Stimulated activated naive CD8-positive, alpha-beta T cell treated with anti-CD3 and anti-CD28 coated beads, Interleukin-15, amount 100 ng/mL, for 72 hours (primary cell): ENCODE results near the gene FSTL3.

Experiments
- ATAC-seq: fragments of 150-1000 bp; cut with Tn5 transposase; 2 replicates; pipeline ENCODE4 v1.10.0; 2021; ENCODE audit warnings: mild to moderate bottlenecking, moderate library complexity
- DNase-seq, 2 donors: peaks; one replicate each; pipeline ENCODE4 v3.0.0; 2021 to 2022
- H3K27ac Mint-ChIP-seq, 2 donors: one replicate each; pipeline ENCODE4 v1.8.0; 2022; ENCODE audit warnings: mild to moderate bottlenecking in 2 of 2, mixed read lengths in 2 of 2, moderate library complexity in 2 of 2
- H3K27me3 Mint-ChIP-seq: one replicate; pipeline ENCODE4 v1.8.0; 2022; ENCODE audit warnings: mixed read lengths
- H3K4me1 Mint-ChIP-seq: one replicate; pipeline ENCODE4 v1.8.0; 2022; ENCODE audit warnings: mild to moderate bottlenecking, mixed read lengths
- H3K4me3 Mint-ChIP-seq, 2 donors: one replicate each; pipeline ENCODE4 v1.8.0; 2022; ENCODE audit warnings: mild to moderate bottlenecking in 2 of 2, mixed read lengths in 2 of 2, moderate library complexity in 1 of 2
- H3K9me3 Mint-ChIP-seq, 2 donors: one replicate each; pipeline ENCODE4 v1.8.0; 2022; ENCODE audit warnings: mixed read lengths in 2 of 2

FSTL3 gene

DNA sequence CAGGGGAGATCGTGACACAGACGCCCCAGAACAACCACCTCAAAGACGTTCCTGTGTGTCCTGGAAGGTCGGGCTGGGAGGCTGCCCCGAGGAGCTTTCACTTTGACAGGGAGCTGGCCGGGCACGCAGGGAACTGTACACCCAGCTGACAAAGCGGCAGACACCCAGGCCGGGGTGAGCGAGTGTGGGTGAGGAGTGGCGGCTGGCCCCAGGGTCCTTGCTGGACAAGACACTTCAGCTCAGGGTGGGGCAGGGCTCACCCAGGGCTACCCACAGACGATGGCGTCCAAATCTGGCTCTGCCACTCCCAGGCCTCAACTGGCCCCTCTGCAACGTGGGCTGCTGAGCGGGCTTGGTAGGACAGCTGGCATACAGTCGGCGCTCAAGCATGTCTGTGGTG lies 34.5 kb upstream of the FSTL3 start:
- Mint-ChIP-seq H3K9me3 (no peaks in the 10 kb centered on the region), H3K27me3 (no peaks in the 10 kb centered on the region), H3K4me3 (no peak overlapping the region), H3K27ac (no peak overlapping the region), H3K4me1 (peaks cover 23% of the 10 kb centered on the region)
- no peak for ATAC-seq
- no peak for DNase-seq

DNA sequence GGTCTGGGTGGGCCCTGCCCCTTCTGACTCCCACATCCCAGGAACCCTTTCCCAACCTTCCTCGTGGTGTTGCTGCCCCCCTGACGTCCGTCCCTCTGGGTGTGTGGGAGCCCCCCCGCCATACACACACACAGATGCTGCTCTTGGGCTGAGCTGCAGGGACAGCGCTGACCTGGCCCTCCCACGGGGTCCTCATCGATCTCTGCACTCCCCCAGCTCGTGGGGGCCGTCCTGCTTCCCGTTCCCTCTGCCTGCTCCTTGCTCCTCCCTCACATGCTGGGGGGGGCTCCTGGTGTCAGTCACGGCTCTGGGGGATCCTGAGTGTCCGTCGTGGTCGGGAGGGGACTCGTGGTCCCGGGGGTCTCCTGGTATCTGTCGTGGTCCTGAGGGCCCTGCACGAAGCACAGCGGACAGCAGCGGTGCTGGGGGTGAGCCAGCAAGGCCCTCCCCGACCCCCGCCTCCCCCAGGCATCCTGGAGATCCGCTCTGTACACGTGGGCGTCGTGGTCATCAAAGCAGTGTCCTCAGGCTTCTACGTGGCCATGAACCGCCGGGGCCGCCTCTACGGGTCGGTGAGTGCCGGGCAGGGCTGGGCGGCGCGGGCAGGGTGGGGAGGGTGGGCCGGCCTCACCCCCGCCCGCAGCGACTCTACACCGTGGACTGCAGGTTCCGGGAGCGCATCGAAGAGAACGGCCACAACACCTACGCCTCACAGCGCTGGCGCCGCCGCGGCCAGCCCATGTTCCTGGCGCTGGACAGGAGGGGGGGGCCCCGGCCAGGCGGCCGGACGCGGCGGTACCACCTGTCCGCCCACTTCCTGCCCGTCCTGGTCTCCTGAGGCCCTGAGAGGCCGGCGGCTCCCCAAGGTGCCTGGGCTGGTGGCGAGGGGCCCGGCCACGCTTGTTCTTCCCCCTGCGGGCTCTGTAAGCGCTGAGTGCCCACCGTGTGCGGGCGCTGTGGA lies 33.1 kb upstream of the FSTL3 start:
- ATAC-seq (no peak), DNase-seq (no peak)
- no peaks in the 10 kb centered on the region for H3K9me3 Mint-ChIP-seq
- H3K4me3 Mint-ChIP-seq = no peak overlapping the region
- H3K4me1 Mint-ChIP-seq = peaks cover 15% of the 10 kb centered on the region
- H3K27me3 Mint-ChIP-seq = no peaks in the 10 kb centered on the region
- peak overlapping the region in 1 of 2 donors; percentile 29 for H3K27ac Mint-ChIP-seq

DNA sequence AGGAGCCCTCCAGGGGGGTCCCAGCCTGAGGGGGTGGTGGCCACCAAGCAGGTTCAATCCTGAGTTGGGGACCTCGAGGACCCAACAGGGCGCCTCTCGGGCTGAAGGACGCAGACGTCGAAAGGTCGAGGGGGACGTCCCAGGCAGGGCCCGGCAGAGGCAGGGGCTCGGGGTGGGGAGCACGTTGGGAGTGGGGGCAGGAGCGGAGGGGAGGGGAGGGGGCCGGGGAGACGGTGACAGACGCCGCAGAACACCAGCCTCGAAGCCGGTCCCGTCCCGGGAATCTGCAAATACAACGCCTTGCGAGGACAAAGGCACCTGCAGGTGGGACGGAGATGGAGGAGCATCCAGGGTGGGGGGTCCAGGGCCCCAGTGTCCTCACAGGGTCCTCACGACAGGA lies 32.5 kb upstream of the FSTL3 start:
- ATAC-seq (no peak), DNase-seq (no peak)
- Mint-ChIP-seq H3K27ac (no peak overlapping the region), H3K4me3 (no peak overlapping the region), H3K4me1 (peaks cover 10% of the 10 kb centered on the region), H3K27me3 (no peaks in the 10 kb centered on the region), H3K9me3 (no peaks in the 10 kb centered on the region)

DNA sequence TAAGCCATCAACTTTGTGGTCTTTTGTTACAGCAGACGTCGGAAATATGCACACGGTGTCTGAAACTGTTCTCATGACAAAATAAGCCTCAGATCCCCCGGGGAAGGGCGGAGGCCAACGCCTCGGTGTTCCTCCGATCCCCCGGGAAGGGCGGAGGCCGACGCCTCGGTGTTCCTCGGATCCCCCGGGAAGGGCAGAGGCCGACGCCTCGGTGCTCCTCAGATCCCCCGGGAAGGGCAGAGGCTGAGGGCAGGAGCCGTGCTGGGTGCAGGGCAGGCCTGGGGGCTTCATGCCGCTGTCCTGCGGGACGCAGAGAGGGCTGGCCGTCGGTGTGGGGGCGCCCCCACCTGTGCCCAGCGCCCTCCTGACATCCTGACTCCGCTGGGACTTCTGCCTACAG lies 31.8 kb upstream of the FSTL3 start:
- ATAC-seq = no peak
- Mint-ChIP-seq H3K27me3 (no peaks in the 10 kb centered on the region), H3K9me3 (no peaks in the 10 kb centered on the region), H3K4me1 (peaks cover 3% of the 10 kb centered on the region), H3K27ac (no peak overlapping the region), H3K4me3 (no peak overlapping the region)
- no peak for DNase-seq

DNA sequence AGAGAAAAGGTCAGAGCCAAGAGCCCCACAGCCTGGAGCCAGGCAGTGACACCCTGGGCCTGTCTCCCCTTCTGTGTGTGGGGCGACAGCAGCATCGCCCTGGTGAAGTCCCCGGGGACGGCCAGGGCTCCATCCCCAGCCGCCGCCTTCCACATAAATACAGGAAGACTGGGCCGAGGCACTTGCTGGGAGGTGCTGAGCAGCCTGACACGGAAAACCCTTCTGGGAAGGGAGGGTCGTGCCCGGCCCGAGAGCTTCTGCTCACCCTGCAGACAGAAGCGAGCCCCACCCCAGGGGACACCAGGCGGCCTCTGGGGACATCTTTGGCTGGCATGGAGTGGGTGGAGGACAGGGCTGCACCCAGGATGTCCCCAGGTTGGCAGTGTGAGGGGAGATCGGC lies 31.4 kb upstream of the FSTL3 start:
- no peaks in the 10 kb centered on the region for H3K27me3 Mint-ChIP-seq
- no peaks in the 10 kb centered on the region for H3K9me3 Mint-ChIP-seq
- no peak overlapping the region for H3K27ac Mint-ChIP-seq
- no peak overlapping the region for H3K4me3 Mint-ChIP-seq
- no peak for ATAC-seq
- no peaks in the 10 kb centered on the region for H3K4me1 Mint-ChIP-seq
- DNase-seq = no peak

DNA sequence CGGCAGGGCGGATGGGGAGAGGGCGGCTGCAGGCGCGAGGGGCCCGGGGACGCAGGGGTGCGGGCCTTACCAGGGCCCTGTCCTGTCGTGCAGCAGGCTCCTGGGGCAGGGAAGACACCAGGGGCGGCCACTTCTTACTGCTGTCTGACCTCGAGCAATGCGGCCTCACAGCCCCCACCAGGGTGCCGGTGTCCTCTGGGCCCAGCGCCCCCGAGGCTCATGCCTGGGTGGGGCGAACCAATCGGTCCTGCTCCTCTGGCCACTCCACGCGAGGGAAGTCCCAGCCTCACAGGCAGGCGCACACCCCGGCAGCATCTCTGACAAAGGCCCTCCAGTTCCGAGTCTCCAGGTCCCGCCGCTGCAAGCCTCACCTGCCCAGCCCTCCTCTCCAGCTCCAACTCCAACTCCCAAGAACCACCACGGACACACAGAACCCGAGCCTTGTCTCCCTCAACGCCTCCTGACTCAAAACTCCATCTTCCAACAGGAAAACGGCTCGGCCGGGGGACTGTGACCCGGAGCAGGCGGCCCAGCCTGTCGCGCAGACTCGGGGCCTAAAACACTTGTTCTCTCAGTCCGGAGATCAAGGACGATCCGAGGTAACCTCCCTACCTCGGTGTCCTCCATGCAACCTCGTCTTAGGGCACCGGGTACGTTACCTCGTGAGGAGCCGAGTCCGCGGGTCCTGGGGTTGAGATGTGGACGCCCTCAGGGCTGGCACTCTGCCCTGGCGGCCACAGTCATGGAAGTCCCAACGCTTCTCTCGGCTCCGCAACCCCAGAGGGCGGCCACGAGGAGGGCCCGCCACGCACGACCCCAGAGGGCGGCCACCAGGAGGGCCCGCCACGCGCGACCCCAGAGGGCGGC lies 30.0 kb upstream of the FSTL3 start:
- H3K9me3 Mint-ChIP-seq = no peaks in the 10 kb centered on the region
- no peak overlapping the region for H3K4me3 Mint-ChIP-seq
- peak; percentile 27 for ATAC-seq
- DNase-seq = no peak
- H3K27ac Mint-ChIP-seq = peak overlapping the region in 1 of 2 donors; percentile 27
- H3K4me1 Mint-ChIP-seq = no peaks in the 10 kb centered on the region
- H3K27me3 Mint-ChIP-seq = no peaks in the 10 kb centered on the region

DNA sequence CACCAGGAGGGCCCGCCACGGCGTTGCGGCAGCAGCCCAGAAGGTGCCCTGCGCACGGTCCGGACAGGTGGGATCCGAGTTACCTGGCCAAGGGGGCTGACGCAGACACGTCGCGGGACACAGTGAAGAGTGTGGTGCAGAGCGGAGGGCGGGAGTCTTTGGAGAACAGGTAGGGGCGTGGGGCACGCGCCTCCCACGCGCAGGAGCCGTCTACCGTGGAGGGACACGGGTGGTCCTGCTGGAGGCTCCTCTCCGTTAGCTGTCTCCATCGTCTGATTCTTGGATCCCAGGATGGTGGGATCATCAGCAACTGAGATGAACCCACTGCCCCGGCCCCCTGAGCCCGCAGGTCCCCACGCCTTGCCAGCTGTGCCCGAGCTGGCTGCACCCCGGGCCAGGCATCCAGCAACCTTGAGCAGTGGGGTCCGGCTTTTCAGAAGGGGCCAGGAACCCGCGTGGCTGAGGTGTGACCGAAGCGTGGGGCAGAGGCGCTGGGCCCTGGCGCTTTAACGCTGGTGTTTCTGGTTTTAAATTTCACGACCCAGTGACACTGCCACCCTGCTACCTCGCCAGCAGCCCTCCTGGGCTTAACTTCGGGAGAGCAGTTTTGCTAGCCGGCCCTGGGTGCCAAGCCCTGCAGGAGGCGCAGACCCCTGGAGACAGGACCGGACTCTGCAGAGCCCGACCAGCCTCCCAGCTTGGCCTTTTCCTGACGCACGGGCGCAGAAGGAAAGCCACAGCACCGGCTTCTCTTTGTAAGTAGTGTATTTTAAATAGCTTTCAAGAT lies 29.2 kb upstream of the FSTL3 start:
- H3K4me1 Mint-ChIP-seq = no peaks in the 10 kb centered on the region
- no peaks in the 10 kb centered on the region for H3K27me3 Mint-ChIP-seq
- H3K4me3 Mint-ChIP-seq = no peak overlapping the region
- ATAC-seq (peak; percentile 10), DNase-seq (no peak)
- no peak overlapping the region for H3K27ac Mint-ChIP-seq
- no peaks in the 10 kb centered on the region for H3K9me3 Mint-ChIP-seq

DNA sequence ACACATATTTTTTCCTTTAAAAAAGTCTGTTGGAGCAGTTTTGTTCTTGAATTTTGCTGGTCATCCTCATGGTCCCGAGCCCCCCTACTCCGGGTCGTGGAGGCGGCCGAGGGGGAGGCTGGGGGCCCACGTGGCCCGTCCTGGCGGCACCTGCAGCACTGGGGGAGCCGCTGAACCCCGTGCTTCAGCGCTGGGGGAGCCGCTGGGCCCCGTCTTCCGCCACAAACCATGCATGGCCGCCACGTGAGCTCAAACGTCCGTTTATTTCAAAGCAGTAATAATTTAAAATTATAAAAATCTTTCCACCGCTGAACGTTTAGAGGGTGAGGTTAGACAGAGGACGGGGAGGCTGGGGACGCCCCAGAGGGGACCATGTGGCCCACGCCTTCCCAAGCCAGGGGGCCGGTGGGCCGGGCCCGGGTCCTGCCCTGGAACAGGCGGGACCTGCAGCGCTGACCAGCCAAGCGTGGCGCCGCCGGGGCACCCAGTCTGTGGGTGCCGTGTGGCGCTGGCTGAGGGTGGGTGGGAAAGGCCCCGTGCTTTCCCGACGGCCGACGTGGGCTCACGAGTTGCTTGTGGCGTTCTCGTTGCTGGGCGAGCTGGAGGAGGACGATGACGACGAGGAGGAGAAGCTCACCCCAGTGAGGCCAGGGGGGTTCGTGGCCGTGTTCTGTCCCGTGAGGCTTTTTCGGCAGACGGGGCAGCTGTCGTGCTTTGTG lies 28.5 kb upstream of the FSTL3 start:
- no peaks in the 10 kb centered on the region for H3K27me3 Mint-ChIP-seq
- H3K9me3 Mint-ChIP-seq = no peaks in the 10 kb centered on the region
- no peaks in the 10 kb centered on the region for H3K4me1 Mint-ChIP-seq
- DNase-seq = no peak
- H3K4me3 Mint-ChIP-seq = no peak overlapping the region
- ATAC-seq = no peak
- H3K27ac Mint-ChIP-seq = no peak overlapping the region

DNA sequence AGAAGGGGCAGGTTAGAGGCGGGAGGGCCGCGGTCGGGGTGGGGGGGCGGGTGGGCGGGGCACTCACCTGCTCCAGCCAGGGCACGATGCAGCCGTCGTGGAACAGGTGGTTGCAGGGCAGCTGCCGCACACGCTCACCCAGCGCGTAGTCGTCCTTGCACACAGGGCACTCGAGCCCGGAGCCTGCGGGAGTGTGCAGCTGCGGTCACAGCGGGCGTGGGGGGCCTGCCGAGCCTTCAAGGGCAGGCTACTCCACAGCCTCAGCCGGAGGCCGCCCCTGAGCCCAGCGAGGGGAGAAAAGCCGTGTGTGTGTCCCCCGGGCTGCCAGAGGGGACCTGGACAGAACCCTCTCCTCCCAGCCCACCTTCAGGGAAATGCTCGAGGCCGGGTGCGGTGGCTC lies 27.9 kb upstream of the FSTL3 start:
- DNase-seq (no peak), ATAC-seq (no peak)
- no peaks in the 10 kb centered on the region for H3K9me3 Mint-ChIP-seq
- H3K4me1 Mint-ChIP-seq = no peaks in the 10 kb centered on the region
- no peak overlapping the region for H3K27ac Mint-ChIP-seq
- no peak overlapping the region for H3K4me3 Mint-ChIP-seq
- H3K27me3 Mint-ChIP-seq = no peaks in the 10 kb centered on the region

DNA sequence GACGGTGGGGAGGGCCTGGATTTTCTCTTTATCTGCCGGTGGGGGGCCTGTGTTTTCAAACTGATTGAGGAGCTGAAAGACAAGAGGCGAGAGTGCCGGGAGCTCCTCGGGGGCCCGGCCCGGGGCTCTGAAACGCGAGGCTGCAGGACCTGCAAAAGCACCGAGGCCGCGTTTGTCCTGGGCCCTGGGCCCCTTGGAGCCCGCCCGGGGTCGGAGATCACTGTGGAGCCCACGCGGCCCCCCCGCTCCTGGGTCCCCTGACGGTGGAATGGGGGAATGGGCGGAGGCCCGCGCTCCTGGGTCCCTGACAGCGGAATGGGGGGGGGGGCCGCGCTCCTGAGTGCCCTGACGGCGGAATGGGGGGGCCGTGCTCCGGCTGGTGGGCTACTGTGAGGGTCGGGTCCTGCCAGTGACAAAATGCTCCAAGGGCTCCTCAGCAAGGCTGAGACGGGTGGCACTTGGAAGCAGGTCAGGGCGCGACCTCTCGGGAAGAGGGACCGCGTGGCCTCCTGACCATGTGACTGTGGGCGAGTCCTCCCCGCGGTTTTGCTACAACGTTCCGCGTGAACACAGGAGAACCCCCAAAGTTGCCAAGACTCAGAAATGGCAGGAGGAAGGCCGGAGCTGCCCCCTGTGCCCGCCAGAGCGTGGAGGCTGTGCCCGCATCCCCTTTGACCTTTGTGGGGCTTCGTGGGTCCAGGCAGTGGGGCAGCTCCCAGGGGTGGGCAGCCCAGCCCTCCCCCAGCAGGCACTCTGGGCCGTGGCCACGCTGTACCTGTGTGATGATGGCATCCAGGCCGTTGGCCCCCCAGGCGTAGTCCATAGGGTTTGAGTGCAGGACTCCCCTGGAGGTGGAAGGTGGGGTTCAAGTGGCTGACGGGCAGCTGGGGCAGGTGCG lies 27.0 kb upstream of the FSTL3 start:
- DNase-seq (no peak), ATAC-seq (no peak)
- H3K27me3 Mint-ChIP-seq = no peaks in the 10 kb centered on the region
- no peak overlapping the region for H3K27ac Mint-ChIP-seq
- H3K4me3 Mint-ChIP-seq = no peak overlapping the region
- H3K4me1 Mint-ChIP-seq = no peaks in the 10 kb centered on the region
- no peaks in the 10 kb centered on the region for H3K9me3 Mint-ChIP-seq

DNA sequence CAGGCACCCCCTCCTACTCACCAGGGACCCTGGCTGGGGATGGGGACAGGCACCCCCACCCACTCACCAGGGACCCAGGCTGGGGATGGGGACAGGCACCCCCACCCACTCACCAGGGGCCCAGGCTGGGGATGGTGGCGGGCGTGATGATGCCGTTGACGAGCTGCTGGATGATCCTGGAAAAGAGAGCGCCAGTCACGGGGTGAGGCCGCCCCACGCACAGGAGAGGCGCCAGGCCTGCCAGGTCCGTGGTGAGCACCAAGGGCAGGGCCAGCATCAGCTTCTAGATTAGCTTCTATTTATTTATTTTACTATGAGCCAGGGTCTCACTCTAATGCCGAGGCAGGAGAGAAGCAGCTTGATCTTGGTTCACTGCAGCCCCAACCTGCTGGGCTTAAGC lies 26.1 kb upstream of the FSTL3 start:
- no peak overlapping the region for H3K4me3 Mint-ChIP-seq
- H3K27ac Mint-ChIP-seq = no peak overlapping the region
- no peaks in the 10 kb centered on the region for H3K9me3 Mint-ChIP-seq
- DNase-seq (no peak), ATAC-seq (no peak)
- no peaks in the 10 kb centered on the region for H3K27me3 Mint-ChIP-seq
- H3K4me1 Mint-ChIP-seq = peaks cover 7% of the 10 kb centered on the region

DNA sequence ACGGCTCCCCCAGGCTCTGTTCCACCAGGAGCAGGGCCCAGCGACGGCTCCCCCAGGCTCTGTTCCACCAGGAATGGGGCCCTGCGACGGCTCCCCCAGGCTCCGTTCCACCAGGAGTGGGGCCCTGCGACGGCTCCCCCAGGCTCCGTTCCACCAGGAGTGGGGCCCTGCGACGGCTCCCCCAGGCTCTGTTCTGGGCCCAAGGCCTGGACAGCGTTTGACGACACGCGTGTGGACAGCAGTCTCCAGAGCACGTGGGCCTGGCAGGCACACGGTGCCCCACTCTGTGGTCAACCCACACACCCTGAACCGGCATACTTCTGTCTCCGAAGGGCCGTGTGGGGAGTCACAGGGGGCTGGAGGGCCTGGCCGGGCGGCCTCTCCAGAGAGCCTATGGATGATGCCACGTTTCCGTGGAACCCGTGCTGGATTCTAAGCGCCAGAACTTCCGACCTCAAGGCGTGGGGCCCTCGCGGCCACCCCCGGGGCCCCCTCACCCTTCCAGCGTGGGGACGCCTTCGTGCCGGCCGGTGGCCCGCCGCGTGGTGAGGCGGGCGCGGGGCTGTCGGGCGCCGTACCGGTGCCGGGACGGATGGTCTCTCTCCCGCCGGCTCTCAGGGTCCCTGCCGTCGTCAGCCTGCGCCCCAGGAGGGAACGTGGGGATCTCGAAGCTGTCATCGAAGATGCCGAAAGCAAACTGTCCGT lies 24.9 kb upstream of the FSTL3 start:
- Mint-ChIP-seq H3K27ac (no peak overlapping the region), H3K27me3 (no peaks in the 10 kb centered on the region), H3K4me1 (peaks cover 18% of the 10 kb centered on the region), H3K9me3 (no peaks in the 10 kb centered on the region), H3K4me3 (no peak overlapping the region)
- ATAC-seq = no peak
- DNase-seq = no peak

DNA sequence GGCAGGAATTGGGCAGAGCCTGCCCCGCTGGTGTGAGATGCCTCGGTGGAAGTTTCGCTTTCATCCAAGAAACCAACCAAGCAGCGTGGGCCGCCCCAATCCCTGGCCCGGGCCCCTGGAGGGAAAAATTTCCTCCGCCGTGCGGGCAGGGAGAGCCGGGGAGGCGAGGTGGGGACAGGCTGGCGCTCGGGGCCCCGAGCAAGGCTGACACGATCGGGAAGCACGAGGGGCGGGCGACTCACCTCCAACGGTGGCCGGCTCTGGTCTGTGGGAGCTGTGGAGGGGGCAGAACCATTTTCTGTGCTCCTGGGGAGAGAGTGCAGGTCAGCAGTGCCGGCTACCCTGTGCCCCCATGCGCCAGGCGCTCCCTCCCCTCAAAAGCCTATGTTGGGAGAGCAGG lies 24.2 kb upstream of the FSTL3 start:
- Mint-ChIP-seq H3K4me3 (no peak overlapping the region), H3K27ac (no peak overlapping the region), H3K9me3 (no peaks in the 10 kb centered on the region), H3K27me3 (no peaks in the 10 kb centered on the region), H3K4me1 (peaks cover 24% of the 10 kb centered on the region)
- ATAC-seq = no peak
- no peak for DNase-seq
